ENCODE data around the gene RAPGEF1.

GRCh38 chr9:131530920-131531832, 208.7 kb downstream of the RAPGEF1 start, which contains the start of gene UCK1:
- TF ChIP-seq, protein P1, sequence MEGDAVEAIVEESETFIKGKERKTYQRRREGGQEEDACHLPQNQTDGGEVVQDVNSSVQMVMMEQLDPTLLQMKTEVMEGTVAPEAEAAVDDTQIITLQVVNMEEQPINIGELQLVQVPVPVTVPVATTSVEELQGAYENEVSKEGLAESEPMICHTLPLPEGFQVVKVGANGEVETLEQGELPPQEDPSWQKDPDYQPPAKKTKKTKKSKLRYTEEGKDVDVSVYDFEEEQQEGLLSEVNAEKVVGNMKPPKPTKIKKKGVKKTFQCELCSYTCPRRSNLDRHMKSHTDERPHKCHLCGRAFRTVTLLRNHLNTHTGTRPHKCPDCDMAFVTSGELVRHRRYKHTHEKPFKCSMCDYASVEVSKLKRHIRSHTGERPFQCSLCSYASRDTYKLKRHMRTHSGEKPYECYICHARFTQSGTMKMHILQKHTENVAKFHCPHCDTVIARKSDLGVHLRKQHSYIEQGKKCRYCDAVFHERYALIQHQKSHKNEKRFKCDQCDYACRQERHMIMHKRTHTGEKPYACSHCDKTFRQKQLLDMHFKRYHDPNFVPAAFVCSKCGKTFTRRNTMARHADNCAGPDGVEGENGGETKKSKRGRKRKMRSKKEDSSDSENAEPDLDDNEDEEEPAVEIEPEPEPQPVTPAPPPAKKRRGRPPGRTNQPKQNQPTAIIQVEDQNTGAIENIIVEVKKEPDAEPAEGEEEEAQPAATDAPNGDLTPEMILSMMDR (IDR thresholded peaks at IDR 0.05), result no peak
- TF ChIP-seq POLR2AphosphoS5 (IDR thresholded peaks at IDR 0.05), result peak; percentile 64 to 91 (median 78)
- peak; percentile 55 to 58 for TF ChIP-seq POLR2A (IDR thresholded peaks at IDR 0.05)

Measured in sigmoid colon (tissue), 4 donors.